Endodermal cell (in vitro differentiated cells): ENCODE results near the gene COX20. TPM values are rescaled to one million over a fixed set of nuclear protein-coding genes. Genes with fewer than 3 reads are reported as not detected.
A peak's percentile ranks its signal among the peaks of the same experiment; 100 is the strongest.

Source experiments
- DNase-seq: peaks from one replicate; pipeline ENCODE4 v3.0.0-alpha.2; 2017
- H3K27ac ChIP-seq: 2 replicates; pipeline ENCODE4 v1.5.1; 2013; ENCODE audit warnings: mild to moderate bottlenecking, low read depth, low read length, moderate library complexity
- H3K27me3 ChIP-seq: 2 replicates; pipeline ENCODE4 v1.6.1; 2013; ENCODE audit warnings: mild to moderate bottlenecking, low read length, moderate library complexity; ENCODE audit not compliant: insufficient read depth, control insufficient read depth, poor library complexity, severe bottlenecking
- H3K36me3 ChIP-seq: 2 replicates; pipeline ENCODE4 v1.7.0; 2013; ENCODE audit warnings: mild to moderate bottlenecking, low read length, moderate library complexity; ENCODE audit not compliant: control insufficient read depth, insufficient read depth
- H3K4me1 ChIP-seq: one replicate; pipeline ENCODE4 v1.7.0; 2013; ENCODE audit warnings: low read length; ENCODE audit not compliant: control insufficient read depth, insufficient read depth
- H3K4me3 ChIP-seq: 2 replicates; pipeline ENCODE4 v1.5.1; 2013; ENCODE audit warnings: mild to moderate bottlenecking, low read length, moderate library complexity
- H3K9ac ChIP-seq: 2 replicates; pipeline ENCODE4 v1.6.1; 2013; ENCODE audit warnings: mild to moderate bottlenecking, low read length, moderate library complexity; ENCODE audit not compliant: poor library complexity, severe bottlenecking; ENCODE audit errors: extremely low read depth
- H3K9me3 ChIP-seq: 2 replicates; pipeline ENCODE4 v1.6.1; 2013; ENCODE audit warnings: mild to moderate bottlenecking, low read length, moderate library complexity; ENCODE audit not compliant: control insufficient read depth
- H3K27ac Mint-ChIP-seq: 2 replicates; pipeline ENCODE4 v1.8.0; 2020; ENCODE audit warnings: mixed read lengths
- H3K27me3 Mint-ChIP-seq: 2 replicates; pipeline ENCODE4 v1.8.0; 2021; ENCODE audit warnings: mild to moderate bottlenecking, mixed read lengths; ENCODE audit not compliant: insufficient read depth
- H3K36me3 Mint-ChIP-seq: 2 replicates; pipeline ENCODE4 v1.8.0; 2020; ENCODE audit warnings: low read depth, mixed read lengths
- H3K4me1 Mint-ChIP-seq: 2 replicates; pipeline ENCODE4 v1.8.0; 2020; ENCODE audit warnings: mixed read lengths
- H3K4me3 Mint-ChIP-seq: 2 replicates; pipeline ENCODE4 v1.8.0; 2020; ENCODE audit warnings: mild to moderate bottlenecking, moderate library complexity, mixed read lengths
- H3K9me3 Mint-ChIP-seq: 2 replicates; pipeline ENCODE4 v1.8.0; 2020; ENCODE audit warnings: mild to moderate bottlenecking, mixed read lengths
- CTCF ChIP-seq: fragments of 200-600 bp; sonication (generic); conservative IDR thresholded peaks from 2 replicates; pipeline ENCODE4 v1.5.0; 2021; ENCODE audit warnings: antibody characterized with exemption, mild to moderate bottlenecking
- WGBS, 2 experiments: methylation state at CpG; one replicate each; pipeline versions ENCODE4 v1.1.5 to v1.1.7; 2013; ENCODE audit warnings: missing lambda C conversion rate in 2 of 2, mixed read lengths in 1 of 2; ENCODE audit not compliant: insufficient coverage in 1 of 2, insufficient read length in 1 of 2; 5-methylcytosine and 5-hydroxymethylcytosine counted together
- total RNA-seq, 2 donors: library from RNA; stranded (reverse); fragmentation: NEBNext Ultra II Directional in 1 of 2; extraction: Animal tissue kit (Norgen Biotek cat#: 25700) in 1 of 2; gene quantifications; 2 replicates in 1 of 2; 3 replicates in 1 of 2; pipeline ENCODE4 v1.2.1, GENCODE V29; 2021

The COX20 gene
- total RNA-seq, 2 donors from 2014 or later: 19.5 to 23.4 TPM

GRCh38 chr1:244876228-244876910 lies 40.9 kb downstream of the COX20 start:
- H3K4me3 ChIP-seq: no peak overlapping the region
- no peak overlapping the region for H3K4me3 Mint-ChIP-seq
- TF ChIP-seq CTCF: no peak
- H3K4me1 ChIP-seq: peaks cover 11% of the 10 kb centered on the region
- DNase-seq: no peak
- WGBS, 2 experiments: 93 to 95% methylated on average over 6 to 8 of the region's 8 CpGs
- peaks cover 17% of the 10 kb centered on the region for H3K4me1 Mint-ChIP-seq
- no peaks in the 10 kb centered on the region for H3K27me3 Mint-ChIP-seq
- no peaks in the 10 kb centered on the region for H3K9me3 ChIP-seq
- H3K9ac ChIP-seq: no peak overlapping the region
- H3K27me3 ChIP-seq: no peaks in the 10 kb centered on the region
- no peak overlapping the region for H3K27ac Mint-ChIP-seq
- H3K36me3 ChIP-seq: no peaks in the 10 kb centered on the region
- H3K36me3 Mint-ChIP-seq: no peaks in the 10 kb centered on the region
- no peaks in the 10 kb centered on the region for H3K9me3 Mint-ChIP-seq
- no peak overlapping the region for H3K27ac ChIP-seq

- Mint-ChIP-seq H3K4me1 (peaks cover 26% of the 10 kb centered on the region), H3K4me3 (no peak overlapping the region), H3K27me3 (no peaks in the 10 kb centered on the region), H3K27ac (no peak overlapping the region), H3K36me3 (no peaks in the 10 kb centered on the region), H3K9me3 (no peaks in the 10 kb centered on the region)
- Histone ChIP-seq H3K4me3 (no peak overlapping the region), H3K27me3 (no peaks in the 10 kb centered on the region), H3K36me3 (no peaks in the 10 kb centered on the region), H3K4me1 (peaks cover 15% of the 10 kb centered on the region), H3K27ac (no peak overlapping the region), H3K9ac (no peak overlapping the region), H3K9me3 (no peaks in the 10 kb centered on the region)
- DNase-seq: no peak
- no peak for TF ChIP-seq CTCF
- WGBS, 2 experiments: 95 to 100% methylated on average over 3 to 5 of the region's 5 CpGs
These were observed 43.2 kb downstream of the COX20 start for GRCh38 chr1:244878681-244879080.

- Mint-ChIP-seq H3K36me3 (no peaks in the 10 kb centered on the region), H3K27me3 (no peaks in the 10 kb centered on the region), H3K4me3 (no peak overlapping the region), H3K4me1 (peaks cover 17% of the 10 kb centered on the region), H3K9me3 (no peaks in the 10 kb centered on the region), H3K27ac (peak overlapping the region; percentile 89)
- 64 to 77% methylated on average over 6 to 11 of the region's 11 CpGs for WGBS, 2 experiments
- Histone ChIP-seq H3K27ac (no peak overlapping the region), H3K9ac (no peak overlapping the region), H3K36me3 (no peaks in the 10 kb centered on the region), H3K4me1 (peaks cover 11% of the 10 kb centered on the region), H3K4me3 (no peak overlapping the region), H3K27me3 (no peaks in the 10 kb centered on the region), H3K9me3 (no peaks in the 10 kb centered on the region)
- DNase-seq: peak; percentile 73
- no peak for TF ChIP-seq CTCF
These were observed 46.3 kb downstream of the COX20 start for GRCh38 chr1:244881552-244882280.
